Fibroblast of lung (primary cell): ENCODE measurements around the gene IFIT2. TPM values are rescaled to one million over a fixed set of nuclear protein-coding genes. Genes with fewer than 3 reads are reported as not detected.

Source experiments
- DNase-seq, 2 donors: peaks; one replicate each; pipeline versions ENCODE4 v3.0.0 to v3.0.0-alpha.2; 2010; ENCODE audit warnings: low read depth in 2 of 2
- H2AFZ ChIP-seq: 2 replicates; pipeline ENCODE4 v1.5.1; 2012; ENCODE audit warnings: low read length, control low read depth, inconsistent platforms
- H3K27ac ChIP-seq: 2 replicates; pipeline ENCODE4 v1.5.1; 2011; ENCODE audit warnings: low read length, control low read depth; ENCODE audit not compliant: insufficient read depth
- H3K27me3 ChIP-seq: 2 replicates; pipeline ENCODE4 v1.5.1; 2011; ENCODE audit warnings: mild to moderate bottlenecking, low read length; ENCODE audit not compliant: control insufficient read depth, insufficient read depth
- H3K36me3 ChIP-seq: 2 replicates; pipeline ENCODE4 v1.5.1; 2011; ENCODE audit warnings: low read length; ENCODE audit not compliant: control insufficient read depth, insufficient read depth
- H3K4me1 ChIP-seq: 2 replicates; pipeline ENCODE4 v1.5.1; 2011; ENCODE audit warnings: low read length; ENCODE audit not compliant: control insufficient read depth, insufficient read depth; ENCODE audit errors: extremely low read depth
- H3K4me2 ChIP-seq: 2 replicates; pipeline ENCODE4 v1.5.1; 2011; ENCODE audit warnings: low read length, control low read depth; ENCODE audit not compliant: insufficient read depth; ENCODE audit errors: extremely low read depth
- H3K4me3 ChIP-seq, 4 experiments: fragments of 200-600 bp in 1 of 4; sonication (generic) in 1 of 4; replicated peaks in 1 of 4; 2 replicates each; pipeline ENCODE4 v1.5.1; 2011 to 2016; ENCODE audit warnings: low read length in 4 of 4, low read depth in 3 of 4, mild to moderate bottlenecking in 3 of 4, control low read depth in 2 of 4, inconsistent platforms in 1 of 4, mixed read lengths in 1 of 4; ENCODE audit not compliant: insufficient read depth in 1 of 4; ENCODE audit errors: control extremely low read depth in 1 of 4
- H3K79me2 ChIP-seq: 2 replicates; pipeline ENCODE4 v1.5.1; 2012; ENCODE audit warnings: mild to moderate bottlenecking, low read length, inconsistent platforms; ENCODE audit not compliant: control insufficient read depth, insufficient read depth
- H3K9ac ChIP-seq: 2 replicates; pipeline ENCODE4 v1.5.1; 2011; ENCODE audit warnings: mild to moderate bottlenecking, low read length, control low read depth; ENCODE audit not compliant: insufficient read depth
- H3K9me3 ChIP-seq: 2 replicates; pipeline ENCODE4 v1.5.1; 2012; ENCODE audit warnings: low read depth, low read length; ENCODE audit not compliant: control insufficient read depth, insufficient read depth
- H4K20me1 ChIP-seq: 2 replicates; pipeline ENCODE4 v1.5.1; 2011; ENCODE audit warnings: low read length; ENCODE audit not compliant: control insufficient read depth, insufficient read depth; ENCODE audit errors: extremely low read depth
- EZH2 ChIP-seq: IDR thresholded peaks from 2 replicates; pipeline ENCODE4 v1.5.1; 2012; ENCODE audit warnings: low read length, control low read depth, mild to moderate bottlenecking; ENCODE audit errors: missing control alignments
- polyA plus RNA-seq, 2 donors: library from polyadenylated mRNA; depleted of rRNA in 1 of 2; stranded (reverse) in 1 of 2; unstranded in 1 of 2; fragments of >200 nt; gene quantifications; 2 replicates each; pipeline ENCODE4 v1.2.1, GENCODE V29; 2011 to 2012; ENCODE audit warnings: missing spikeins in 1 of 2
- total RNA-seq: library from RNA; depleted of rRNA; stranded (reverse); fragments of >200 nt; gene quantifications from 2 replicates; pipeline ENCODE4 v1.2.1, GENCODE V29; 2014
- TF ChIP-seq, protein P1 (sequence below), 2 donors: IDR thresholded peaks in 1 of 2; conservative IDR thresholded peaks in 1 of 2; 1 replicate in 1 of 2; 2 replicates in 1 of 2; pipeline ENCODE4 v1.5.1; 2011 to 2012; ENCODE audit warnings: low read length in 2 of 2, control low read depth in 1 of 2, inconsistent platforms in 1 of 2, low read depth in 1 of 2, mild to moderate bottlenecking in 1 of 2

IFIT2 gene
- total and polyA plus RNA-seq, 2 donors (not counting 1 experiment from before 2014, with no cell fraction given) = 12.1 to 21.6 TPM

DNA sequence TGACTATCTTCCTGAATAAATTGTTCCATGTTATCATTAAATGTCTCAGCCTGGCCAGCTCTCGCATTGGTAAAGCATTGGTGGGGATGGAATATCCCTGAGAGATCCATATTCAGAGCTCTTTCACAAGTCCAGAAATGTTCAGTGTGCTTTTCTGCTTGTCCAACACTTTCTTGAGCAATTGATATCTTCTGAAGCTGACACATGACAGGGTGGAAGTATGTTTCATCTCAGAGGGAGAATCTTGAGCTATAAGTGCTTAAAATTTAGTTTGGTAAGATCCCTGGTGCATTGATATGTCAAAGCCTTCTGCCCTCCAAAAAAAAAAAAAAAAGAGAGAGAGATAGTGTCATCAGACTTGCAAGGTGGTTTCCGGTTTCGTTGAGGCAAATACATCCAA lies 33.4 kb downstream of the IFIT2 start:
- Histone ChIP-seq H3K9ac (no peak overlapping the region), H3K27me3 (no peaks in the 10 kb centered on the region), H3K27ac (no peak overlapping the region), H3K79me2 (peaks cover 12% of the 10 kb centered on the region), H2AFZ (no peak overlapping the region), H3K4me2 (no peak overlapping the region), H3K4me3 (no peak overlapping the region), H3K4me1 (peaks cover 2% of the 10 kb centered on the region), H3K36me3 (peaks cover 2% of the 10 kb centered on the region), H3K9me3 (no peaks in the 10 kb centered on the region), H4K20me1 (no peaks in the 10 kb centered on the region)
- TF ChIP-seq EZH2 = no peak
- TF ChIP-seq, protein P1, sequence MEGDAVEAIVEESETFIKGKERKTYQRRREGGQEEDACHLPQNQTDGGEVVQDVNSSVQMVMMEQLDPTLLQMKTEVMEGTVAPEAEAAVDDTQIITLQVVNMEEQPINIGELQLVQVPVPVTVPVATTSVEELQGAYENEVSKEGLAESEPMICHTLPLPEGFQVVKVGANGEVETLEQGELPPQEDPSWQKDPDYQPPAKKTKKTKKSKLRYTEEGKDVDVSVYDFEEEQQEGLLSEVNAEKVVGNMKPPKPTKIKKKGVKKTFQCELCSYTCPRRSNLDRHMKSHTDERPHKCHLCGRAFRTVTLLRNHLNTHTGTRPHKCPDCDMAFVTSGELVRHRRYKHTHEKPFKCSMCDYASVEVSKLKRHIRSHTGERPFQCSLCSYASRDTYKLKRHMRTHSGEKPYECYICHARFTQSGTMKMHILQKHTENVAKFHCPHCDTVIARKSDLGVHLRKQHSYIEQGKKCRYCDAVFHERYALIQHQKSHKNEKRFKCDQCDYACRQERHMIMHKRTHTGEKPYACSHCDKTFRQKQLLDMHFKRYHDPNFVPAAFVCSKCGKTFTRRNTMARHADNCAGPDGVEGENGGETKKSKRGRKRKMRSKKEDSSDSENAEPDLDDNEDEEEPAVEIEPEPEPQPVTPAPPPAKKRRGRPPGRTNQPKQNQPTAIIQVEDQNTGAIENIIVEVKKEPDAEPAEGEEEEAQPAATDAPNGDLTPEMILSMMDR (conservative IDR thresholded peaks at IDR 0.05 in 1 of 2, IDR thresholded peaks at IDR 0.05 in 1 of 2; ENCODE audit: low read depth in 1 of 2, low read length in 2 of 2) = no peak
- no peak for DNase-seq

DNA sequence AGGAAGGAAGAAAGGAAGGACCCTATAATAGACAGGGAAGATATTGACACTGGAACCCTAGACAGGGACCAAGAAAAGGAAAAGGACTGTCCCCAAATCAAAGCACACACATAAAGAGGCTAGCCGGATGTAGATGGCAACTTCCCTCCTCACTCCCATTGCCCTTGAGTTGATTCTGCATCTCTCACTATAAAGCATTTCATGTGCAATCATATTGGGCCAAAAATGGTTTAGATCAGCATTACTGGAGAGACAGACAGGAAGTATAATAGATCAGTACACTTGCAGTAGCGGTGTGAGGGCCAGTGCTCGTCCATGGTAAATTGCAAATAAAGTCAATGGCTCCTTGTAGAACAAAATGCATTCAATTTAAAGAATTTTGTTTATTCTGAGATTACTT lies 34.4 kb downstream of the IFIT2 start:
- H3K9me3 ChIP-seq = no peaks in the 10 kb centered on the region
- H3K27ac ChIP-seq = no peak overlapping the region
- peaks cover 2% of the 10 kb centered on the region for H3K4me1 ChIP-seq
- TF ChIP-seq, protein P1 (conservative IDR thresholded peaks at IDR 0.05 in 1 of 2, IDR thresholded peaks at IDR 0.05 in 1 of 2; ENCODE audit: low read depth in 1 of 2, low read length in 2 of 2) = no peak
- no peak for TF ChIP-seq EZH2
- peaks cover 2% of the 10 kb centered on the region for H3K36me3 ChIP-seq
- H2AFZ ChIP-seq = no peak overlapping the region
- no peaks in the 10 kb centered on the region for H3K27me3 ChIP-seq
- no peak overlapping the region for H3K9ac ChIP-seq
- H3K4me3 ChIP-seq = no peak overlapping the region
- DNase-seq = no peak
- no peaks in the 10 kb centered on the region for H4K20me1 ChIP-seq
- no peak overlapping the region for H3K4me2 ChIP-seq
- H3K79me2 ChIP-seq = peaks cover 5% of the 10 kb centered on the region

DNA sequence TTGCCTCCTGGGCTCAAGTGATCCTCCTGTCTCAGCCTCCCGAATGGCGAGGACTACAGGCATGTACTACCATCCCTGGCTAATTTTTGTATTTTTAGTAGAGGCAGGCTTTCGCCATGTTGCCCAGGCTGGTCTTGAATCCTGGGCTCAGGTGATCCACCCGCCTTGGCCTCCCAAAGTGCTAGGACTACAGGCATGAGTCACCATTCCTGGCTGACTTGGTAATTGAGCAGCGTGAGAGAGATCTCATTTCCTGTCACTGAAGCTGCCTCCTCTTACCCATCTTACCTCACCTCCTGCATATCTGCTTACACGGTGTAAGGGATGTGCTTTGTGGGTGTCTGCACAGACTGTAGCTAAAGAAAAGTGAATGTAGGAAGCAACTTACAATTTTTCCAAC lies 35.6 kb downstream of the IFIT2 start:
- H3K4me1 ChIP-seq = peaks cover 2% of the 10 kb centered on the region
- TF ChIP-seq, protein P1 (conservative IDR thresholded peaks at IDR 0.05 in 1 of 2, IDR thresholded peaks at IDR 0.05 in 1 of 2; ENCODE audit: low read depth in 1 of 2, low read length in 2 of 2) = no peak
- TF ChIP-seq EZH2 = no peak
- no peak overlapping the region for H3K27ac ChIP-seq
- H4K20me1 ChIP-seq = no peaks in the 10 kb centered on the region
- H3K79me2 ChIP-seq = peaks cover 4% of the 10 kb centered on the region
- H3K9ac ChIP-seq = no peak overlapping the region
- no peak overlapping the region for H3K4me2 ChIP-seq
- H3K9me3 ChIP-seq = no peaks in the 10 kb centered on the region
- no peaks in the 10 kb centered on the region for H3K27me3 ChIP-seq
- H3K4me3 ChIP-seq = no peak overlapping the region
- peak; percentile 25 to 86 for DNase-seq
- H3K36me3 ChIP-seq = peaks cover 2% of the 10 kb centered on the region
- no peak overlapping the region for H2AFZ ChIP-seq
